Measurements from ENCODE around the gene BMPR1B.

Gene BMPR1B

DNA sequence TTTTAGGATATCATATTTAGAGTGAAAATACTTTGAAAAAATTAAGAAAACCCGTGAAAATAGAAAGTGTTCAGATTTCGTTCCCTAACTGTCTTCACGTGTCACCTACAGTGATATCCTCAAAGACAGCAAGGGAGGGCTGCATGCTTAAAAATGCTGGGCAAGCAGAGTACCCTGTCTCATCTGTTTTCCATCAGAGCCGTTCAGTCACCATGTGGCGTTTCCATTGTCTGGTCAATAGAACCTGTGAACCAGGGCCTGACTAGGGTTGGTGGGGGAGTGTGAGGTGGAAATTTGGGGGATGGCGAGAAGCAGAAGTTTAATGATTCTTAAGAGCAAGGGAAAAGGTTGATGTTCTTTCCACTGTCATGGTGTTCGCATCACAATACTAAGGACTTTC, 173.9 kb downstream of the BMPR1B start:
- TF ChIP-seq PAX5 (IDR thresholded peaks at IDR 0.05; ENCODE audit: insufficient read depth, low read length, severe bottlenecking) (no peak), SPI1 (IDR thresholded peaks at IDR 0.05; ENCODE audit: low read depth, low read length) (no peak), POU2F2 (IDR thresholded peaks at IDR 0.05; ENCODE audit: low read depth, low read length) (no peak), TAF1 (IDR thresholded peaks at IDR 0.05; ENCODE audit: low read depth, low read length) (no peak), POLR2AphosphoS5 (IDR thresholded peaks at IDR 0.05; ENCODE audit: low read depth, low read length) (no peak), POLR2A (IDR thresholded peaks at IDR 0.05; ENCODE audit: low read depth, low read length) (no peak)
- FAIRE-seq (no peak), DNase-seq (ENCODE audit: insufficient read length, low spot score) (no peak)

DNA sequence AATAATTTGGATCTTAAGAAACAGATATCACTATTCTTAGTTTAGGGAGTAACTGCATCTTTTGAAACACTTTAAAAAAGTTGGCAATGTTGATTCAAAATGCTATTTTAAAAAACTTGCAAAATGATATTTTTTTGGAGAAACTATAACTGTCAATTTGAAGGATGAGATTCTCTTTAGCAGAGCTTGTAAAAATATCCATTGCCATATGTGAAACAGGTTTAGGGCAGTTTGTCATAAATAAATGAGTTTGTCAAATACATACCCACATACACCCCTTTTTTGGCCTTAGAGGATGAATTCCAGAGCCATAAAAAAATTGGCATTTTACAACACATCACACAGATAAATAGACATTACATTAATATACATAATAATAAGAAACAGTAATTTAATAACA, 174.6 kb downstream of the BMPR1B start:
- no peak for DNase-seq (ENCODE audit: insufficient read length, low spot score)
- no peak for FAIRE-seq
- no peak for TF ChIP-seq POU2F2 (IDR thresholded peaks at IDR 0.05; ENCODE audit: low read depth, low read length)
- no peak for TF ChIP-seq POLR2AphosphoS5 (IDR thresholded peaks at IDR 0.05; ENCODE audit: low read depth, low read length)
- TF ChIP-seq SPI1 (IDR thresholded peaks at IDR 0.05; ENCODE audit: low read depth, low read length): no peak
- no peak for TF ChIP-seq POLR2A (IDR thresholded peaks at IDR 0.05; ENCODE audit: low read depth, low read length)
- TF ChIP-seq TAF1 (IDR thresholded peaks at IDR 0.05; ENCODE audit: low read depth, low read length): no peak
- TF ChIP-seq PAX5 (IDR thresholded peaks at IDR 0.05; ENCODE audit: insufficient read depth, low read length, severe bottlenecking): no peak

DNA sequence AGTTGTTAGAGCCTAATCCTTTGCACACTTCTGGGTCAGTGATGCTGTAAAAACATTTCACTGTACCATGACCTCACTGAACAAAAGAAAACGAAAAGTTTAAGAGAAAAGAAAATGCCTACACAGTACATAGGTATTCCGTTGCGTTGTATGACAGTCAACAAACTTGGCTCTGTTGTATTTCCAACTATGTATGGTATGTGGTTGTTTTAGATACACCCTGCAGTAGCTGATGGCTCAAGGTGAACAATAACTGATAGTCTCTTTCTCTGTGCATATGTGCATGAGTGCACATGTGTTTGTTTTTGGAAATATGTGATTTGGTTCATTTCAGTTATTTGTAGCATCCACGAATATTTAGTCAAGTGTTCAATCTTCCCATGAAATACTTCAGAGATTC, 176.0 kb downstream of the BMPR1B start:
- no peak for TF ChIP-seq SPI1 (IDR thresholded peaks at IDR 0.05; ENCODE audit: low read depth, low read length)
- TF ChIP-seq POLR2A (IDR thresholded peaks at IDR 0.05; ENCODE audit: low read depth, low read length): no peak
- no peak for TF ChIP-seq PAX5 (IDR thresholded peaks at IDR 0.05; ENCODE audit: insufficient read depth, low read length, severe bottlenecking)
- TF ChIP-seq POLR2AphosphoS5 (IDR thresholded peaks at IDR 0.05; ENCODE audit: low read depth, low read length): no peak
- TF ChIP-seq TAF1 (IDR thresholded peaks at IDR 0.05; ENCODE audit: low read depth, low read length): no peak
- TF ChIP-seq POU2F2 (IDR thresholded peaks at IDR 0.05; ENCODE audit: low read depth, low read length): no peak
- no peak for DNase-seq (ENCODE audit: insufficient read length, low spot score)
- no peak for FAIRE-seq

DNA sequence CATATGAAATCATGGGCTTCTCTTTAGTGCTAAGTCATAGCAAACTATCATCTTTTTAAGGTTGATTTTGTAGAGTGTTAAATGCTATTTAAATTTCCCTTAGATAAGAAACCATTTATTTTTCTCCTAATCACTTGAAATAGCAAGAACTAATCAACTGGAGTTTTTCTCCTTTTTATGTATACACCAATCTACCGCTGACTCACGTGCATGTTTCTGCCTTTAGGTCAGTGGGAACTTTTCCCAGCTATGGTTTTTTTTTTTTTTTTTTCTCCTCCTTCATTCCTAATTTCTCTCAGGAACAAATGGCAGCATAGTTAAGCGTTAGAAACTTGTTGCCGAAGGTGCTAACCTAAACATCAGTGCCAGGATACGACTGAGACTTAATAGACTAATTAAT, 176.4 kb downstream of the BMPR1B start:
- FAIRE-seq: no peak
- TF ChIP-seq PAX5 (IDR thresholded peaks at IDR 0.05; ENCODE audit: insufficient read depth, low read length, severe bottlenecking) (no peak), POLR2A (IDR thresholded peaks at IDR 0.05; ENCODE audit: low read depth, low read length) (no peak), POLR2AphosphoS5 (IDR thresholded peaks at IDR 0.05; ENCODE audit: low read depth, low read length) (no peak), SPI1 (IDR thresholded peaks at IDR 0.05; ENCODE audit: low read depth, low read length) (no peak), POU2F2 (IDR thresholded peaks at IDR 0.05; ENCODE audit: low read depth, low read length) (no peak), TAF1 (IDR thresholded peaks at IDR 0.05; ENCODE audit: low read depth, low read length) (no peak)

DNA sequence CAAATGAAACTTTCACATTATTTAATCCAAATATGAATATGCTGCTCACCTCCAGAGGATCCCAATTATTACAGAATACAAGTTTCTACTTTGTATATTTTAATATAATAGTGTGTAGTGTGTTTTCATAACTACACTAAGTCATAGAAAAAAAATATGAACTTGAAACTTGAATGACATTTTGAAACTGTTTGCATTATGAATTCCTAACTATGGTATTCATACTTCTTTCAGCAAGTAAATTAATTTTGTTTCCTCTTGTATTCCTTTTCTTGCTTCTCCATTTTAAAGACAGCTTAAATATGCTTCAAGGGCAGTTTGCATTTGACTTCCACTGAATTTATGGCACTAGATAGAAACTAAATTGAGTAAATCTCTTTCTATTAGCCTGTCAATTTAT, 177.1 kb downstream of the BMPR1B start:
- TF ChIP-seq POLR2AphosphoS5 (IDR thresholded peaks at IDR 0.05; ENCODE audit: low read depth, low read length): no peak
- no peak for TF ChIP-seq POLR2A (IDR thresholded peaks at IDR 0.05; ENCODE audit: low read depth, low read length)
- TF ChIP-seq PAX5 (IDR thresholded peaks at IDR 0.05; ENCODE audit: insufficient read depth, low read length, severe bottlenecking): no peak
- TF ChIP-seq TAF1 (IDR thresholded peaks at IDR 0.05; ENCODE audit: low read depth, low read length): no peak
- TF ChIP-seq POU2F2 (IDR thresholded peaks at IDR 0.05; ENCODE audit: low read depth, low read length): no peak
- TF ChIP-seq SPI1 (IDR thresholded peaks at IDR 0.05; ENCODE audit: low read depth, low read length): no peak
- FAIRE-seq (no peak), DNase-seq (ENCODE audit: insufficient read length, low spot score) (no peak)

More for the DNA sequence above, 176.4 kb downstream of the BMPR1B start:
- DNase-seq (ENCODE audit: insufficient read length, low spot score): no peak

DNA sequence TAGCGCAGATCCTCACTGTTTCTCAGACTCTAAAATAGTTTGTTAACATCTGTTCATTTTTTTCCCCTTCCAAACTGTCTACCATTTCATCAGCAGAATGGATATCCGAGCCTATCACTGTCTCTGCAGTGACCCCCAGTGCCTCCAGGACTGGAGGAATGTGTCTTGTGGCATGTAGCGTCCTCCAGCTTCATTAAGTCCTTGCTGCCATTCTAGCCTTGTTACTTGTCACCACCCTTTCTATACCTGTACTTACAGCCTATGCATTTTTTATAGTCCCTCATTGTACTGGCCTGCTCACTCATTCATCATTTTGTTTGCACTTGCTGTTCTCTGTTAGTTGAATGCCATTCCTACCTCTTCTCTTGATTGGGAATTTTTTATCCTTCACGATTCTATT, 179.1 kb downstream of the BMPR1B start:
- TF ChIP-seq PAX5 (IDR thresholded peaks at IDR 0.05; ENCODE audit: insufficient read depth, low read length, severe bottlenecking) (no peak), SPI1 (IDR thresholded peaks at IDR 0.05; ENCODE audit: low read depth, low read length) (no peak), POU2F2 (IDR thresholded peaks at IDR 0.05; ENCODE audit: low read depth, low read length) (no peak), TAF1 (IDR thresholded peaks at IDR 0.05; ENCODE audit: low read depth, low read length) (no peak), POLR2AphosphoS5 (IDR thresholded peaks at IDR 0.05; ENCODE audit: low read depth, low read length) (no peak), POLR2A (IDR thresholded peaks at IDR 0.05; ENCODE audit: low read depth, low read length) (no peak)
- no peak for FAIRE-seq
- no peak for DNase-seq (ENCODE audit: insufficient read length, low spot score)

DNA sequence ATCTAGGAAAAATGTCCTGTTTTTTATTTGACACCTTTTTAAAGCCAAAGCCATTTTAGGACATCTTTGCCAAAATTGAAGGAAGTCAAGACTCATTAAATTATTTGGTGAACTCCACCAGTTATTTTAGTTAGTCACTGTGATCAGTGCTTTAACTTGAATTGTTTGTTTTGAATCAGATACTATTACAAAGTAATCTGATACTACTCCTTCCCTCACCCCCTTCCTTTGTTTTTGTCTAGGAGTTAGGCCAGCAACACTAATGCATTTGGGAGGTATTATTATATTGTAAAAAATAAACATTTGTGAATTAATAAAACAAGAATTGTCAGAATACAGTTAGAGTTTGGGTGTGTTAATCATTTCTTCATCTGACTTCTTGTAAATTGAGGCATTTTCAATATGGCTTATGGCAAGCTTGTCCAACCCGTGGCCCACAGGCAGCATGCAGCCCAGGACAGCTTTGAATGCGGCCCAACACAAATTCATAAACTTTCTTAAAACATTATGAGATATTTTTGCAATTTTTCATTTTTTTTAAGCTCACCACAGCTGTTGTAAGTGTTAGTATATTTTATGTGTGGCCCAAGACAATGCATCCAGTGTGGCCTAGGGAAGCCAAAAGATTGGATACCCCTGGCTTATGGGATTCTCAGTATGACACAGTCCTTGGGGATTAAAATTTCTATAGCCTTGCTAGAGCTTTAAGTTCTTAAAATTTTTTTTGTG, 182.2 kb downstream of the BMPR1B start:
- DNase-seq (ENCODE audit: insufficient read length, low spot score) (no peak), FAIRE-seq (no peak)

DNA sequence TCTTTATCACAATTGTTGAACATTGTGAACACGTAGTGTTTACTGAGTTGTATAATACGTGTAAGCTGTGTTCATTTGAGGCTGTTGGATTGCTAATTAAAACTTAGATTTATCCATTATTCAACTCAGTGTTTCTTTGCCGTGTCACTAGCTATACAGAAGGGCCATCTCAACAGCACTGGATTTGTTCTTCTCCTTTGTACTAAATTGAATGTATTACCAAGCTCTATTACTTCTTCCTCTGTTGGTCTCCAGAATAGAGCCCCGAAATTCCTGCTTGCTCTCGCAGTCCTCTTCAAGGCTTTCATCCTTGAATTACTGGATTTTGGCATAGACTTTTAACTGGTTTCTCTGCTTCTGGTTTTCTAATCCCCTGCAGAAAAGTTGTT, 182.8 kb downstream of the BMPR1B start:
- DNase-seq (ENCODE audit: insufficient read length, low spot score) (no peak), FAIRE-seq (no peak)
- TF ChIP-seq POU2F2 (IDR thresholded peaks at IDR 0.05; ENCODE audit: low read depth, low read length): no peak
- no peak for TF ChIP-seq POLR2AphosphoS5 (IDR thresholded peaks at IDR 0.05; ENCODE audit: low read depth, low read length)
- TF ChIP-seq PAX5 (IDR thresholded peaks at IDR 0.05; ENCODE audit: insufficient read depth, low read length, severe bottlenecking): no peak

More for the DNA sequence above, 182.2 kb downstream of the BMPR1B start:
- no peak for TF ChIP-seq PAX5 (IDR thresholded peaks at IDR 0.05; ENCODE audit: insufficient read depth, low read length, severe bottlenecking)

DNA sequence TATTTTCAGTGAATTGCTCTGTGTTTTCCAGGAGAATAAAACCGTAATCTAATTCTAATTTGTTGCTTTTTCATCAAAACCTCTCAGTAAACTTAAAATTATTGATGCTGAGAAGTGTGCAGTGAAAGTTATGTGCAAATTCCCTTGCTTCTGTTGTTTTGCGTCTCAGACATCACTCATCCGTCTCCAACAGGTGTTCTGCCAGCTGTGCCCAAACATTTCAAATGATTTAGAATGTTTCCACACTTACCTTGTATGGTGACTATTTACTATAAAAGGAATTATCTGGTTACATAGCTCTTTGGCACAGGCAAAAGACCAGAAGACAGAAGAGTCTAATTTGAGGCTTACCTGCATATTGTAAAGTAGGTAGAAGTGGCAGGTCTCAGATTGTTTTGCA, 184.0 kb downstream of the BMPR1B start:
- no peak for TF ChIP-seq SPI1 (IDR thresholded peaks at IDR 0.05; ENCODE audit: low read depth, low read length)
- TF ChIP-seq POLR2AphosphoS5 (IDR thresholded peaks at IDR 0.05; ENCODE audit: low read depth, low read length): no peak
- TF ChIP-seq POLR2A (IDR thresholded peaks at IDR 0.05; ENCODE audit: low read depth, low read length): no peak
- TF ChIP-seq TAF1 (IDR thresholded peaks at IDR 0.05; ENCODE audit: low read depth, low read length): no peak
- no peak for TF ChIP-seq POU2F2 (IDR thresholded peaks at IDR 0.05; ENCODE audit: low read depth, low read length)
- TF ChIP-seq PAX5 (IDR thresholded peaks at IDR 0.05; ENCODE audit: insufficient read depth, low read length, severe bottlenecking): no peak
- no peak for DNase-seq (ENCODE audit: insufficient read length, low spot score)
- no peak for FAIRE-seq

DNA sequence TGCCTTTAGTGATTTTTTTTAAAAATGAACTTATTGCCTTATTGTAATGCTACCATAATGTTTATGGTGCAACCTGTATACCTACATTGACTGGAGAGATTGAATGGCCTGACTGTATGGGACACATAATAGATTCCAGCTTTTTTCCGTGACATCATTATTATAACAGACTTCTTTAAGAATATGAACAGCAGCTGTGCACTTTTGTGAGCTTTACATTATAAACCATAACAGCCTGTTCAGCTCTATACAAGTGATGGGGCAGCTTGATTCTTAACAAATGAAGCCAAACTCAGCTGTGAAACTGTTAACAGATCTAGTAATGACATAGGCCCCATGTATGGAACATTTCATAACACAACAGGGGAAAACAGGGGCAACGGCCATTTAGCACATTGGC, 187.0 kb downstream of the BMPR1B start:
- TF ChIP-seq POU2F2 (IDR thresholded peaks at IDR 0.05; ENCODE audit: low read depth, low read length) (no peak), POLR2AphosphoS5 (IDR thresholded peaks at IDR 0.05; ENCODE audit: low read depth, low read length) (no peak), POLR2A (IDR thresholded peaks at IDR 0.05; ENCODE audit: low read depth, low read length) (no peak), PAX5 (IDR thresholded peaks at IDR 0.05; ENCODE audit: insufficient read depth, low read length, severe bottlenecking) (no peak), SPI1 (IDR thresholded peaks at IDR 0.05; ENCODE audit: low read depth, low read length) (no peak), TAF1 (IDR thresholded peaks at IDR 0.05; ENCODE audit: low read depth, low read length) (no peak)
- FAIRE-seq: no peak
- DNase-seq (ENCODE audit: insufficient read length, low spot score): no peak

Measured in GM12891 (cell line).